ENCODE measurements around the gene PADI3. TPM values are rescaled to one million over a fixed set of nuclear protein-coding genes. Genes with fewer than 3 reads are reported as not detected.

PADI3 gene
- total and polyA plus RNA-seq, 11 donors = not detected

- Histone ChIP-seq H3K36me3 (no peaks in the 10 kb centered on the region), H3K9me3 (peaks cover 0 to 10% (median 0%) of the 10 kb centered on the region in 12 donors), H3K27me3 (peaks cover 0 to 44% (median 4%) of the 10 kb centered on the region in 9 donors), H3K4me3 (no peak overlapping the region), H3K27ac (no peak overlapping the region), H3K4me1 (no peaks in the 10 kb centered on the region)
- ATAC-seq (no peak), DNase-seq (no peak)
- WGBS, 4 donors = 65 to 80% (median 73%) methylated on average over 5 of the region's 5 CpGs
- TF ChIP-seq POLR2A (IDR thresholded peaks at IDR 0.05) = no peak
- TF ChIP-seq CTCF (IDR thresholded peaks at IDR 0.05) = no peak
- intact Hi-C loops (cut with DNase I) = no loop called here
These were observed 11.8 kb downstream of the PADI3 start for GRCh38 chr1:17260738-17261137.

GRCh38 chr1:17263936-17264335 lies 15.0 kb downstream of the PADI3 start:
- TF ChIP-seq CTCF (IDR thresholded peaks at IDR 0.05) (no peak), POLR2A (IDR thresholded peaks at IDR 0.05) (no peak)
- H3K27me3 ChIP-seq = peaks cover 0 to 27% (median 4%) of the 10 kb centered on the region in 9 donors
- H3K27ac ChIP-seq = no peak overlapping the region
- H3K9me3 ChIP-seq = peaks cover 0 to 10% (median 0%) of the 10 kb centered on the region in 12 donors
- H3K4me3 ChIP-seq = no peak overlapping the region
- H3K4me1 ChIP-seq = no peaks in the 10 kb centered on the region
- no peaks in the 10 kb centered on the region for H3K36me3 ChIP-seq
- ATAC-seq (no peak), DNase-seq (no peak)
- intact Hi-C loops (cut with DNase I) = no loop called here

GRCh38 chr1:17264470-17264869 lies 15.6 kb downstream of the PADI3 start:
- intact Hi-C loops (cut with DNase I) = no loop called here
- ATAC-seq (no peak), DNase-seq (no peak)
- Histone ChIP-seq H3K36me3 (no peaks in the 10 kb centered on the region), H3K27ac (no peak overlapping the region), H3K4me1 (no peaks in the 10 kb centered on the region), H3K27me3 (peaks cover 0 to 22% (median 4%) of the 10 kb centered on the region in 9 donors), H3K9me3 (peaks cover 0 to 10% (median 0%) of the 10 kb centered on the region in 12 donors), H3K4me3 (no peak overlapping the region)
- no peak for TF ChIP-seq POLR2A (IDR thresholded peaks at IDR 0.05)
- no peak for TF ChIP-seq CTCF (IDR thresholded peaks at IDR 0.05)
- WGBS, 4 donors = 71 to 91% (median 83%) methylated on average over 5 of the region's 5 CpGs

- TF ChIP-seq CTCF (IDR thresholded peaks at IDR 0.05) (no peak), POLR2A (IDR thresholded peaks at IDR 0.05) (no peak)
- H3K9me3 ChIP-seq = peaks cover 0 to 10% (median 0%) of the 10 kb centered on the region in 12 donors
- H3K4me1 ChIP-seq = no peaks in the 10 kb centered on the region
- peaks cover 0 to 15% (median 2%) of the 10 kb centered on the region in 9 donors for H3K27me3 ChIP-seq
- ATAC-seq = no peak
- no peak overlapping the region for H3K27ac ChIP-seq
- intact Hi-C loops (cut with DNase I) = no loop called here
- no peak overlapping the region for H3K4me3 ChIP-seq
- 59 to 85% (median 63%) methylated on average over 2 of the region's 2 CpGs for WGBS, 4 donors
- H3K36me3 ChIP-seq = no peaks in the 10 kb centered on the region
- no peak for DNase-seq
These were observed 16.3 kb downstream of the PADI3 start for GRCh38 chr1:17265162-17265561.

Data from heart left ventricle (tissue), 16 donors.